ENCODE data around the gene KRTAP16-1.

The KRTAP16-1 gene

DNA sequence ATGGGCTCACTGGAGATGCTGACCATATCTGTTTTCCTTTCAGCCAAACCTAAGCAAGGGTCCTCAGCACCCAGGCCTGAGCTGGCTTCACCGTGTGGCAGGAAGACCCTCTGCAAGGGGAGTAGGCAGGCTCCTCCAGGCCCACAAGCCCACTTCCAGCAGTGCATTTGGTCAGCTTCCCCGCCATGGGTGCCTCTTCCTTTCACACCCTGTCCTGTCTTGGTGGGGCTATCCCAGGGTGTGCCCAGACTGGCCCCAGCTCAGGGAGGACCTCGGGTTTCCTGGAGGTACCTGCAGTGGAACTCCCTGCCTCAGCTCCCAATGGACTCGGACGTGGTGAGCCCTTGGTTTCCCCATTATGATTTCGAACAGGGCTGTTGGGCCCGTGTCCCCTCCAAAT is 19.1 kb upstream of the KRTAP16-1 start:
- no peak for DNase-seq

- no peak for DNase-seq
Observed at GRCh38 chr17:41327411-41328120, 18.5 kb upstream of the KRTAP16-1 start.

GRCh38 chr17:41326173-41327145 is 17.4 kb upstream of the KRTAP16-1 start:
- no peak for DNase-seq

GRCh38 chr17:41325611-41326010 is 16.5 kb upstream of the KRTAP16-1 start:
- no peak for DNase-seq

GRCh38 chr17:41325126-41325525 is 16.0 kb upstream of the KRTAP16-1 start:
- no peak for DNase-seq

DNA sequence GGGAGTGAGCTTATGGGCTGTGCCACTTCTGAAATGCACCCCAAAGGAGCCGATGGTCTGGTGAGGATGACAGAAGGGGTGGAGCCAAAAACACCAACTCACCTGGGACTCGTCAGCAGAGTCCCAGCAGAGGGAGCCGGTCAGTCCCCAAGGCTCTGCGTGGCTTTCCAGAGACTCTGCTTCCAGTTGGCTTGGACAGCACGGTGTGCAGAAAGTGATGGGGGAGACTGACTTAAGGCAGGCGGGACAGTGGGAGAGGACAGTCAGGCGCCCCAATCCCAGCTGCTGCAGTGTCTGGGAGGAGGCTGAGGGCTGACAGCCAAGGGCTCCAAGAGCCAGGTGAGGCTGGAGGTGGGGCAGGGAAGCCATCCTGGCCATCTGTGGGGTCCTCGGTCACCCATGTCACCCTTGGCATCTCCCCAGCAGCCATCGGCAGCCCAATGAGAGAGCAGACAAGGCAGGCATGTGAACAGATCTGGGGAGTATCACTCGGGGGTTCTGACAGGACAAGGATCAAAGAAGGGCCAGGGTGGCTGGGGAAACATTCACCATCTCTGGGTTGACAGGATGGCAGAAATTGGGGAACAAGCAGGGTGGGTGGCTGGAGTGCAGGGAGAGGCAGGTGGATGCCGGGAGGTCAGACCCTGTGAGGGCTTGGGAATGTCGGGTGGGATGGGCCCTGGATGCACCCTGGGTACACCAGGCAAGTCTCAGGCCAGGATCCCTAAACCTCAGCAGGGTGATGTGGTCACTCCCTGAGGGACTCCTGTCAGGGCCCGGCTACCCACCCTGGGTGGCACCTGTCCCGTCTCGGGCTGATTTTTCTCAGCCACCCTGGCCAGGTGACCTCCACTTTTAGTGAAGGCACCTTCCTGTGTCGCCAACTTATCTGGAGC is 15.3 kb upstream of the KRTAP16-1 start:
- no peak for DNase-seq

DNA sequence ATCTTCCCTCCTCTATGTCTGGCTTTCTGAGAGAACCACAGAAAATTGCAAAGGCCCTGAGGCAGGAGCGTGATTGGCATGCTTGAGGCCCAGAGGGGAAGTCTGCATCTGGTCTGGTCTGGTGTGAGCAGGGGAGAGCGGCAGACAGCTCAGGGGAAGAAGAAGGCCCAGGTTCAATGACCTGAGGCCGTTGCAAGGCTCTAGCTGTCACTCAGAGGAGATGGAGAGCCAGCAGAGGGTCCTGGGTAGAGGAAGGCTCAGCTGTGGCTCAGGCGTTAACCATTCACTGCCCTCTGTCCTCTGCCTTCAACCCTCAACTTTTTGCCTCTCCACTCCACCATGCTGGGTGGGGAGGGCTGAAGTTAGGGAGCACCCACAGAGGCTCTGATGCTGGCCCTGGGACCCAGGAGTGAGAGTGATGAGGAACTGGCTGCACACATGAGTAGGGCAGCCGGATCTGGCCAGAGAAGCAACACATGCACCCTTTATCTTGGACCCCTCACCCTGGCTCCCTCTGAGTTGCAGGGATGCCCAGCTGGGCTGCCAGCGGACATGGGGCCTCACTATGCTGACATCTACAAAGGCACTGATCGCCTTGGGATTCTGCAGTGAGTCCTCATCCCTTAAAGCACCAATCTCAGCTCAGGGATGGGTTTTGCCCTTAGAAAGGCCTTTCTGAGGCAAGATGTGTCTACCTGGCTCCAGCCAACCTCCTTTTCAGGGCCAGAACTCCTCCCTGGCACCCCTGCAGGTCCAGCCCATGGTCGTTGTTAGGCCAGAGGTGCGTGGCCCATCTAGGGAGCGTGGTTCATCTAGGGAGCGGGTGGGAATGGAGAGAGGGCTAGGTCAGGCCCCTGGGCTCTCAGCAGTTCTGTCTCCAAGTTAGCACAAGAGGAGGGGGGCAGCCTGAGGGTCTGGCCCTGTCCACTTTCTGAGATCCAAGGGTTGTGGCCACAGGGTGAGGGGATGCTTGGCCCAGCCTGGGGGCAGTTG is 14.1 kb upstream of the KRTAP16-1 start:
- DNase-seq: no peak

DNA sequence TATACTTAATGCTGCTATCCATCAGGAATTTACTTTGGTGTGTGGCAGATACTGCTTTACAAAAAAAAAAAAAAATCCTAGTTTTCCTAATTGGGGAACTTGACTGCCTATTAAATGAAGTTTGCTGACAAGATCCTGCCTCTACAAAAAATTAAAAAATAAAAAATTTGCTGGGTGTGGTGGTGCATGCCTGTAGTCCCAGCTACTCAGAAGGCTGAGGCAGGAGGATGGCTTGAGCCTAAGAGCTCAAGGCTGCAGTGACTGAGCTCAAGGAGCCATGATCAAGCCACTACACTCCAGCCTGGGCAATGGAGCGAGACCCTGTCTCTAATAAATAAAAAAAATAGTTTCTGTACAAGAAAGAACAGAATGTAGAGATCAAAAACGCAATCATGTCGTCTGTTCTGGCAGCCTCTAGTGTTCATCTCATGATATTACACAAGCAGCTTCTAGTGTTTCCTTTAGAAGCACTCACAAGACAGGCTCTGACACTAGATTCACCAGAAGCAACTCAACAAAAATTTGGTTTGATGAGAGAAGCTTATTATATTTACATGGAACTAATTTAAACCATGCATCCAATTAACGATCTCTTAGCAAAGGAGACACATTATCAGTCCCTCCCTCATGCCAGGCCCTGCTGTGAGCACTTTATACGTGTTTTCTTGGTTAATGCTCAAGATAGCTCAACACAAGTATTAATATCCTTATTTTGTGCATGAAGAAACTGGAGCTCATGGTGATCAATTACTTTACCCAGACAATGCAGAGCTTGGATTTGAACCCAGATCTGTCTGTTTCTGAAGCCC is 13.2 kb upstream of the KRTAP16-1 start:
- peak; percentile 49 for DNase-seq

GRCh38 chr17:41318231-41318630 is 9.1 kb upstream of the KRTAP16-1 start:
- no peak for DNase-seq

GRCh38 chr17:41315814-41316445 is 6.8 kb upstream of the KRTAP16-1 start:
- DNase-seq: no peak

DNA sequence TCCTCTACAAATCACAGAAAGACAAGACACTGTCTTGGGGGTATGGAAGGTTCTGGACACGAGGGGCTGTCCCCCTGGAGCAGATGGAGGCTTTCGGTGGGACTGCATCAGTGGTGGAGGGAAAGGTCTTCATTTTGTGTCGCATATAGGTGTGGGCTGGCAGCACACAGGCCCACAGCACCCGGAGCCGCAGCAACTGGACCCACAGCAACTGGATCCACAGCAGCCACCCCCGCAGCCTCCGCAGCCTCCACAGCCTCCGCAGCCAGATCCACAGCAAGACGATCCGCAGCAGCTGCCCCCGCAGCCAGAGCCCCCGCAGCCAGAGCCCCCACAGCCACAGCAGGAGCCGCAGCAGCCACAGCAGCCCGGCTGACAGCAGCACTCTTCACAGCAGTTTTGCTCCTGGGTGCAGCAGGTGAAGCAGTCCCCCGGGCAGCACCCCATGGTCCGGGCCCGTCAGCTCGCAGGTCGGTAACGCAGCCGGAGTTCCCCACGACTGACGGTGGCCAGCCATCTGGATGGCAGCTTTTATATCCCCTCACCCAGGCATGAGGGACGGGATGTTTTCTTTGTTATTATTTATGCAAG is 6.2 kb upstream of the KRTAP16-1 start, which contains the start of gene KRTAP17-1:
Gene KRTAP17-1 (minus strand): TSS at position 507 of the 591 bp plus-strand sequence. CDS start 60 bp downstream, at position 447.
- DNase-seq: no peak

- no peak for DNase-seq
Observed at GRCh38 chr17:41311111-41311510, 2.0 kb upstream of the KRTAP16-1 start.

DNA sequence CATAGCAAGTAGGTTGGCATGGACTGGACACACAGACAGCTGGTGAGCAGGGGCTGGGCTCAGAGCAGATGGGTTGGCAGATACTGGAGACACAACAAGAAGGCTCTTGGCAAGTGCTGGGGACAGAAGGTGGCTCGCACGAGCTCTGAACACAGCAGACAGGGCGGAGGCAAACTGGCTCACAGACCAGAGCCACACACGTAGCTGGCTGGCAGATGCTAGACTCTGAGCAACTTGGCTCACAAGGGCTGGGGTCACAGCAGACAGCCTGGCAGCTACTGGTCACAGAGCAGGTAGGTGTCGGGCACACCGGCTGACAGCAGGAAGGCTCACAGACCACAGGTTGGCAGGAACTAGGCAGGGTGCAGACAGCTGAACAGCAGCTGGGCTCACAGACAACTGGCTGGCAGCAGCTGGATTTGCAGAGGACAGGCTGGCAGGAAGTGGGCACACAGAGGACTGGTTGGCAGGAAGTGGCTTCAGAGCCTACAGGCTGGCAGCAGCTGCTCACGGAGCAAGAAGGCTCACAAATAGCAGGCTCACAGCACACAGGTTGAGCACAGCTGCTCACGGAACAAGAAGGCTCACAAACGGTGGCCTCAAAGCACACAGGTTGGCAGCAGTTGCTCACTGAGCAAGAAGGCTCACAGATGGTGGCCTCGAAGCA is 725 bp downstream of the KRTAP16-1 start:
- no peak for DNase-seq

GRCh38 chr17:41307647-41308046 is 1.5 kb downstream of the KRTAP16-1 start:
- DNase-seq: no peak

DNA sequence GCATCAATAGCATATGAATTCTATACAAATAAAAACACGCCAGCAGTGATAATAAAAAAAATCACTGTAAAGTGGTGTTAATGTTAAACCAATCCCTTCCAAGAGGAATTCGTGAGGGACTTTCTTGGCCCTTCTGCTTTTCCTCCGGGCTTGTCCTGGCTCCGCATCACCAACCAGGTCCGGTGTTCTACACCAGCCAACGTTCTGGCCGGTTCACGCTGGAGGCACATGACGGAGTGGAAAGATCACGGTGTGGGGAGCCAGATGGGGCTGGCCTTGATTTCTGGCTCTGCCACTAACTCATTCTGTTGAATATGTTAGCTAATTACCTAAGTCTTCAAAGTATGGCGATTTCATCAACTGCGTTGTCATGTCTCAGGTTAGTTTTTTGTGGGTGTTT is 5.0 kb downstream of the KRTAP16-1 start:
- DNase-seq: no peak

DNA sequence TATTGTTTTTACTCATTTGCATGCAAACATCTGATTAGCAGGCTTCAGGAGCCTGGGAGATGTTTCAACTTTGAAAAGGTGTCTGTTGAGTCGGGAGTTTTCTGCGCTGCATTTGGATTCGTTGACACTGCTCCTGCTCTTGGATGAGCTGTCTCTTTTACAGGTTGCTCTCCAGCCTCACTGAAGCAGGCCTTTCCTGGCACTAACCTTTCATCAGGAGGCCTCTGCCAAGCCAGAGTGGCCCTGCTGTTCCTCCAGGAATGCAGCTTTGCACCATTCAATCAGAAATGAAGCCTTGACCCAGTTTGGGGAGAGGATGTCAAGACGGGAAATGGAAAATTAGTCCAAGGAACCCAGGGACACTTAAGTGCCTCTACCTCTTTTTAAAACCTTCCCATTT is 6.1 kb downstream of the KRTAP16-1 start:
- DNase-seq: no peak

GRCh38 chr17:41301916-41302901 is 6.9 kb downstream of the KRTAP16-1 start, which contains the start of gene KRTAP29-1:
TSS of gene KRTAP29-1 (minus strand) at chr17:41302851. CDS start at chr17:41302851, 0 bp downstream.
- DNase-seq: no peak

All from NCI-H2227 treated with DMSO at 0.1 percent for 48 hours (cell line).